Activated CD8-positive, alpha-beta memory T cell treated with anti-CD3 and anti-CD28 coated beads, Interleukin-2, amount 50 U/mL, for 1 hour (primary cell): ENCODE data around the gene NFYA.

Experiments used
- DNase-seq: peaks from one replicate; pipeline ENCODE4 v3.0.0-alpha.2; 2020; ENCODE audit errors: extremely low read depth

The NFYA gene

GRCh38 chr6:41072836-41073202, at the start of gene NFYA:
NFYA (plus strand) TSS chr6:41072974; CDS start chr6:41079090, 6,116 bp downstream.
- no peak for DNase-seq

- no peak for DNase-seq
Measured at GRCh38 chr6:41023114-41023513, 49.7 kb upstream of the NFYA start.

GRCh38 chr6:41025966-41026530, 46.7 kb upstream of the NFYA start:
- no peak for DNase-seq

GRCh38 chr6:41027241-41027640, 45.5 kb upstream of the NFYA start:
- no peak for DNase-seq

GRCh38 chr6:41027799-41028560, 44.8 kb upstream of the NFYA start:
- no peak for DNase-seq

- DNase-seq: no peak
Measured at GRCh38 chr6:41028561-41029412, 44.0 kb upstream of the NFYA start.

GRCh38 chr6:41032830-41033229, 39.9 kb upstream of the NFYA start:
- DNase-seq: no peak

- DNase-seq: no peak
Measured at GRCh38 chr6:41033776-41034175, 39.0 kb upstream of the NFYA start.

- DNase-seq: no peak
Measured at GRCh38 chr6:41036186-41036585, 36.6 kb upstream of the NFYA start.

GRCh38 chr6:41036601-41037000, 36.2 kb upstream of the NFYA start:
- DNase-seq: no peak

- no peak for DNase-seq
Measured at GRCh38 chr6:41037107-41037900, 35.5 kb upstream of the NFYA start.

- DNase-seq: no peak
Measured at GRCh38 chr6:41038205-41038604, 34.6 kb upstream of the NFYA start.

GRCh38 chr6:41039060-41039998, 33.4 kb upstream of the NFYA start, which contains the start of gene UNC5CL:
UNC5CL (minus strand) TSS chr6:41039221; CDS start chr6:41035074, 4,147 bp downstream.
- DNase-seq: no peak

- no peak for DNase-seq
Measured at GRCh38 chr6:41040101-41040939, 32.5 kb upstream of the NFYA start.

GRCh38 chr6:41040940-41041536, 31.7 kb upstream of the NFYA start:
- no peak for DNase-seq

- DNase-seq: no peak
Measured at GRCh38 chr6:41042226-41043055, 30.3 kb upstream of the NFYA start, which contains the start of gene TSPO2. TSPO2 (plus strand) TSS chr6:41042467; CDS start chr6:41042986, 519 bp downstream.

- DNase-seq: no peak
Measured at GRCh38 chr6:41043151-41043550, 29.6 kb upstream of the NFYA start.

GRCh38 chr6:41045664-41046063, 27.1 kb upstream of the NFYA start:
- no peak for DNase-seq
